SJSA1 (cell line): ENCODE data around the gene COL21A1. TPM values are rescaled to one million over a fixed set of nuclear protein-coding genes. Genes with fewer than 3 reads are reported as not detected.
A peak's percentile ranks its signal among the peaks of the same experiment; 100 is the strongest.
"Not testable (repeated sequence)": the region's sequence is repeated elsewhere in the genome, so short reads cannot be mapped to it uniquely, and the experiment has no call there.

Source experiments
- DNase-seq, 2 experiments: peaks; one replicate each; pipeline ENCODE4 v3.0.0-alpha.2; 2015 to 2020; ENCODE audit warnings: low spot score in 2 of 2, low read depth in 1 of 2
- H3K27ac ChIP-seq: fragments of 250-450 bp; sonication (Bioruptor Pico); 2 replicates; pipeline ENCODE4 v1.5.1; 2020; ENCODE audit warnings: mild to moderate bottlenecking, moderate library complexity
- H3K27me3 ChIP-seq: fragments of 250-450 bp; sonication (Bioruptor Pico); replicated peaks from 2 replicates; pipeline ENCODE4 v1.5.1; 2020; ENCODE audit warnings: mild to moderate bottlenecking, moderate library complexity
- H3K36me3 ChIP-seq: fragments of 250-450 bp; sonication (Bioruptor Pico); 2 replicates; pipeline ENCODE4 v1.5.1; 2020; ENCODE audit warnings: mild to moderate bottlenecking
- H3K4me1 ChIP-seq: fragments of 250-450 bp; sonication (Bioruptor Pico); replicated peaks from 2 replicates; pipeline ENCODE4 v1.6.1; 2021; ENCODE audit warnings: mild to moderate bottlenecking
- H3K4me3 ChIP-seq: fragments of 250-450 bp; sonication (Bioruptor Pico); 2 replicates; pipeline ENCODE4 v1.5.1; 2020; ENCODE audit warnings: mild to moderate bottlenecking
- H3K9me3 ChIP-seq: fragments of 250-450 bp; sonication (Bioruptor Pico); replicated peaks from 2 replicates; pipeline ENCODE4 v1.5.1; 2020; ENCODE audit warnings: mild to moderate bottlenecking
- total RNA-seq: library from RNA; depleted of rRNA; stranded (reverse); fragments of >200 nt; shearing (Covaris generic); gene quantifications from 2 replicates; pipeline ENCODE4 v1.2.3, GENCODE V29; 2014

The COL21A1 gene
- total RNA-seq, 1 experiment from 2014 or later: 12.6 TPM

DNA sequence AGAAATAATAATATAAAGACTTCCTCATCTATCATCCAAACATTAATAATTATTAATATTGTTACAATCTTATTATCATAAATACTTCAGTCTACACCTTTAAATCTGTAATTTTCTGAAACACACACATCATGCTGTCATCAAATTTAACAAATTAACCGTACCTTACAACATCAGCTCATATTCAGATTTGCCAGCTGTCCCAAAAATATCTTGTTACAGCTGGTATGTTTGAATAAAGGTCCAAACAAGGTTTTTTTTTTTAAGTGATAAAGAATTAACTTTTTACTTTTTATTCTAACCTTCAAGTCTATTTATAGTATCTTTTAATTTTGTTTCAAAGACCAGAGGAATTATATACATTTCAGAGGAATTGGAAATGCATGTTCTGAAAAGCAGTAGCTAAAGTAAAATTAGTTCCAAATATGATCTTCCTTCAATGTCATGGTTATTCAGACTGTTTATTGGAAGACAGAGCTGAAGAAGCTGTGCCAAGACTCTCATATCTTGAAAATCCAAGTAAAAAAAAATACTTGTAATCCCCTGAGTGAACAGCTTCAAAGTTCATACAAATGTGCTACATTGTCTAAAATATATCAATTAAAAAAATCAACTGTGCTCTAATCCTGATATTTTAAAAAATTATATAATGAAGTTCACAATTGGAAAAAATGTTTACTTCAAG is 210.3 kb downstream of the COL21A1 start:
- H3K27ac ChIP-seq: no peak overlapping the region
- no peak overlapping the region for H3K4me3 ChIP-seq
- no peaks in the 10 kb centered on the region for H3K36me3 ChIP-seq
- no peaks in the 10 kb centered on the region for H3K9me3 ChIP-seq
- H3K4me1 ChIP-seq: no peaks in the 10 kb centered on the region
- no peaks in the 10 kb centered on the region for H3K27me3 ChIP-seq
- no peak for DNase-seq

DNA sequence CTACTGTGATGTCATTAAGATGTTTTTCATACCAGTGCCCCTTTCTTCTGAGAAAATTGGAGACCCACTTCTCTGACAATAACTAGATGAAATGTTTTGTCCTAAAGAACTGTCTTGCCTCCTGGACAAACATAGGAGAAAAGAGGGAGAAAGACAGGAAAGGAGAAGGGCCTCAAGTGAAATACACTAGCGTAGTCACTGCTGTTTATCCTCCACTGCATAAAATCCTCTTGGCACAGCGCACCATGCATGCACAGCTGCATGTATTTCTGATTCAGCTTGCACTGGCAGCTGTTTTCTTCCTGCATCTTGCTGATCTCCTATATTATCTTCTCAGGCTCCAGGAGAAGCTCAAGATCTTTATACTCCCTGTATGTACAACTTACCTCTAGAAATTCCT is 214.0 kb downstream of the COL21A1 start:
- Histone ChIP-seq H3K27me3 (no peaks in the 10 kb centered on the region), H3K36me3 (no peaks in the 10 kb centered on the region), H3K9me3 (no peaks in the 10 kb centered on the region), H3K4me1 (no peaks in the 10 kb centered on the region), H3K27ac (no peak overlapping the region), H3K4me3 (no peak overlapping the region)
- no peak for DNase-seq

DNA sequence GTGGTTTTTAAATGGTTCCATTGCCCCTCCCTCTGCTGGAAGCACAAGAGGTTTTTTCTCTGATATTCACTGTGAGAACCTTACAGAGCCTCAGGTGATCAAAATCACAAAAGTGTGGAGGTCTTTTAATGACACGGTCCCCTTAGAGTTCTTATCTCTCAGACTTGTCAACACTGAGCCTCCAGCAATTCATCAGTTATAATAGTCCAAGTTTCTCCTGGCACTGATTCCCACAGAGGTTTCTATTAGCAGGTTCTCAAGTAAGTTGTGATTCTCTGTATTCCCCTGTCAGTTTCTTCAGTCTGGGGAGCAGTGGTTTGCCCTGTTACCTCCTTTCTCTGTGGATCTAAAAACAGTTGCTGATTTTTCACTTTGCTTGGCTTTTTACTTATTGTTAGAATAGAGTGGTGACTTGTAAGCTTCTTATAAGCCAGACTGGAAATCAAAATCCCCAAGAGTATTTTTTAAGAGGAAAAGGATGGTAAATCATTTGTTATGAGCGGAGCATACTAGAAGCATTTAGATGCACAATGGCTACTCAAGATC is 214.6 kb downstream of the COL21A1 start:
- Histone ChIP-seq H3K9me3 (no peaks in the 10 kb centered on the region), H3K27me3 (no peaks in the 10 kb centered on the region)

DNA sequence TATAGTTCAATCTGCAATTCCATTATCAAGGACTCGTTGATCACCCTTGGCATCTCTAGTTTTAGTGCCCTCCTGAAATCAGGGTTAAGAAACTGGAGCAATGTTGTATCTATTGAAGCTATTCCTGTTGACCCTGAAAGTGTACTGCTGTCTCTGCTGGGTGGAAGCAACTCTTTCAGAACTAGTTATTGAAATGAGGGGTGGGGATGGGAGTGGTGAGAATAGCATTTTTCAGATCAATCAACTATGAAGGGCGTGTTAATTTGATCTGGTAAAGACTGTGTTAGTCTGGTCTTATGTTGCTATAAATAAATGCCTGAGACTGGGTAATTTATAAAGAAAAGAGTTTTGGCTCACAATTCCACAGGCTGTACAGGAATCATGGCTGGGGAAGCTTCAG is 219.5 kb downstream of the COL21A1 start:
- no peak for DNase-seq
- Histone ChIP-seq H3K27me3 (no peaks in the 10 kb centered on the region), H3K36me3 (no peaks in the 10 kb centered on the region), H3K27ac (no peak overlapping the region), H3K4me3 (no peak overlapping the region), H3K9me3 (no peaks in the 10 kb centered on the region), H3K4me1 (peaks cover 6% of the 10 kb centered on the region)

More for the DNA sequence above, 214.6 kb downstream of the COL21A1 start:
- no peaks in the 10 kb centered on the region for H3K4me1 ChIP-seq
- no peak overlapping the region for H3K27ac ChIP-seq
- DNase-seq: no peak
- H3K36me3 ChIP-seq: no peaks in the 10 kb centered on the region
- no peak overlapping the region for H3K4me3 ChIP-seq

DNA sequence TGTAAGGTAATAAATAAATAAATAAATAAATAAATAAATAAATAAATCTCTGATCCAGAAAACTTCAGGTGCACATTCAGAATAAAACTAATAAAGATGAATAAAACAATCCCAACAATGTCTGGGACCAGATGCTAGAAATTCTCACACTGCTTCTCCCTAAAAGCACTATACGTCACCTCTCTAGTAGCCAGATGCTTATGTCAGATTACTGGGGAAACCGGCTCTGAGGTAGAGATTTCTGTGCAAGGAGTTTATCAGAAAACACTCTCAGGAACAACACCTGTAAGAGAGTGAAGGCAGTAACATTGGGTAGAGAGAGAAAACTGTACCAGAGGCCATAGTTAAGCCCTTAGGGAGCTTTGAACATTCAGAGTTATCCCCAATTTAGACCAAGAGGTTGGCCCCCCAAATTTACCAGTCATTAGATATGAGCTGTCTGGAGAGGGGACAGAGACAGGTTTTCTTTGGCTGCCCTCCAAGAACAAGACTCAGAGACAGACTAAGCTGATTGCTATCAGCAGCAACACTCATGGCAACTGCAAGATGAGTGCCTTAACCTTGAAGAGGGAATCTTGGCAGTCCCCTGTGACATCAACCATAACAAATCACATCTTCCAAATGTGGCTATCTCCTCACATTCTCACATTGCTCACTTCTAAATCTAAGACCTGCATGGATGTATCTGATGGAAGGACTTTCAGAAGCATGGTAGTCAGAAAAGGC is 220.8 kb downstream of the COL21A1 start:
- DNase-seq: no peak
- Histone ChIP-seq H3K9me3 (no peaks in the 10 kb centered on the region), H3K27me3 (no peaks in the 10 kb centered on the region), H3K27ac (no peak overlapping the region), H3K36me3 (no peaks in the 10 kb centered on the region), H3K4me3 (no peak overlapping the region), H3K4me1 (peaks cover 17% of the 10 kb centered on the region)

DNA sequence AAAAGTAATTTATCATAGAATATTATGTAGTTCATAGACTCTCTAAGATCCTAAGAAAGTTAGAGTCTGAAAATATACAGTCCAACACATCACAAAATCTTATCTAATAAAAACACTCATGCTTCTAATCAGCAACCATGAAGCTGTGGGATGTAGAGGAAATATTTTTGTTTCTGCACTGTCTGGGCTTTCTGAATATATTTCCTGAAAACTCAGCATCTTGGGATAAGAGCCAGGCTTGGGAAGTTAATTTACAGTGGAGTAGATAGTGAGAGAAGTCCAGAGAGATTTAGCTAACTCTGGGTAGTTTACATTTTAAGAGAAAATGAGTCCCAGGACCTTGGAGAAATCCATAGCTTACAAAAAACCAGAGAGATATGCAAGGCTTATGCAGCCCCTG is 221.6 kb downstream of the COL21A1 start:
- Histone ChIP-seq H3K9me3 (no peaks in the 10 kb centered on the region), H3K36me3 (no peaks in the 10 kb centered on the region), H3K27ac (no peak overlapping the region), H3K27me3 (no peaks in the 10 kb centered on the region), H3K4me3 (no peak overlapping the region), H3K4me1 (peaks cover 21% of the 10 kb centered on the region)
- DNase-seq: no peak

DNA sequence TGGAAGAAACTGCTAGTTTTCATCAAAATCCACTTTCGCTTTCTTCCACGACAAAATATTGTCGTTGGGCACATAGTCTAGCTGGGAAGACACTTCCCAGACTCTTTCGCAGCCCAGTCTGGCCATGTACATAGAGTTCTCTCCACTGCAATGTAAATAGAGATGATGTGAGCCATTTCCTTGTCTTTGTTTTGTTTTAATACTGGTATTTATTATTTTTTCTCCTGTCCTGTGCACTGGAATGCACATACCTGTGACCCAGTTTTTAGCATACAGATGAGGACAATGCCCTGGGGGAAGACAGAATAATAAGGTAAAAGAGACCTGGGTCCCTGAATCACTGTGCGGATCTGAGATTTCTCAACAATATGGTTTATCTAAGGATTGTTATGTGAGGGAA is 222.4 kb downstream of the COL21A1 start:
- no peaks in the 10 kb centered on the region for H3K9me3 ChIP-seq
- peaks cover 21% of the 10 kb centered on the region for H3K4me1 ChIP-seq
- H3K27ac ChIP-seq: peak overlapping the region; percentile 13
- peak in 1 of 2 experiments; percentile 39 for DNase-seq
- no peak overlapping the region for H3K4me3 ChIP-seq
- H3K27me3 ChIP-seq: no peaks in the 10 kb centered on the region
- H3K36me3 ChIP-seq: no peaks in the 10 kb centered on the region

DNA sequence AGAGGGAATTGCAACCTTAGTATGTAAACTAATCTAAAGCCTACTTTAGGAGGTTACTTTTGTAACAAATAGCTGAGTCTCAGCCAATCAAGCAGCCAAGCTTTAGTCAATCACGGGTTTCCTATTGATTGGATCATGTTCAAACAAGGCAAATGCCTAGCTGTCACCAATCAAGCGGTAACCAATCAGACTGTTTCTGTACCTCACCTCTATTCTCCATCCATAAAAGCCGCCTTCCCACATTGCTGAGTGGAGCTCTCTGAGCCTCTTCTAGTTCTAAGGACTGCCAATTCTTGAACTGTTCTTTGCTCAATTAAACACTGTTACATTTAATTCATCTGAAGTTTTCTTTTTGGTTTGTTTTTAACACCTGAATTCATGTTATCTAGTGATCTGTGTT is 223.6 kb downstream of the COL21A1 start:
- Histone ChIP-seq H3K4me1 (peaks cover 21% of the 10 kb centered on the region), H3K27ac (no peak overlapping the region), H3K4me3 (no peak overlapping the region), H3K27me3 (no peaks in the 10 kb centered on the region), H3K9me3 (no peaks in the 10 kb centered on the region), H3K36me3 (no peaks in the 10 kb centered on the region)
- DNase-seq: no peak

DNA sequence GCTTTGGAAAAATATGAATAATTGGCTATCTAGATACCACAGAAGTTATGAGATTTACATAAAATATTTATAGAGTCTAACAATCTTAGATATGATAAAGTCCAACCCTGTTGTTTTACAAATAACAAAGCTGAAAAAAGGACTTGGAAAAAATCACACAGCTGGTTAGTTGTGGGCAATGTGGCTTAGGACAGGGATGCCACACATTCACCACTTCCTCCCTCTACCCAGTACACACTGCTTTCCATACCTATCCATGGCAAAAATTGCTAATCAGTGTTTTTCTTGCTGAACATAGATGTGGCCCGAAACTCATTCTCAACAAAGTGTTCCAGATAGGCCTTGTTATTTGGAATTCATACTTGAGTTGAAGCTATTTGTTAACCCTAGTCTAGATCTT is 224.7 kb downstream of the COL21A1 start:
- Histone ChIP-seq H3K27me3 (no peaks in the 10 kb centered on the region), H3K27ac (peak overlapping the region; percentile 69), H3K36me3 (no peaks in the 10 kb centered on the region), H3K4me3 (no peak overlapping the region), H3K9me3 (no peaks in the 10 kb centered on the region), H3K4me1 (peaks cover 21% of the 10 kb centered on the region)
- DNase-seq: peak in 1 of 2 experiments; percentile 20

DNA sequence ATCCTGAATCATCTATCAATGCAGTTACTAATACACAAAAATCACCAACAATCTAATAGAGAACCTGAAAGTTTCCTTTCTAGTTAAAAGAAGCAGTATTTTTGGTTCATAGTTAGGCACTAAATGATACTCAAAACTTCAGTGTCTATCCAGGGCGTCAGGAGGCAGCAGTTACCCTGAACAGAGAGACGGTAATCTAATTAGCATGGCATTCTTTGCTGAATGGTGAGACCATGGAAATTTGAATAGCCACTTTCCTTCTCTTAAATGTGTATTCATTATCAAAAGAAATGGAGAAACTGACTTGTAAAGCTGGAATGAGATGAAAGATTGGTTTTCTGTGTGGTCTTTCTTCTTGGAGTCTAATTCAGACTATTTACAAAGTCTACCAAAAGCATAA is 225.4 kb downstream of the COL21A1 start:
- DNase-seq: peak; percentile 56 to 77
- H3K36me3 ChIP-seq: no peaks in the 10 kb centered on the region
- peak overlapping the region; percentile 69 for H3K27ac ChIP-seq
- no peaks in the 10 kb centered on the region for H3K9me3 ChIP-seq
- no peak overlapping the region for H3K4me3 ChIP-seq
- peaks cover 21% of the 10 kb centered on the region for H3K4me1 ChIP-seq
- no peaks in the 10 kb centered on the region for H3K27me3 ChIP-seq

DNA sequence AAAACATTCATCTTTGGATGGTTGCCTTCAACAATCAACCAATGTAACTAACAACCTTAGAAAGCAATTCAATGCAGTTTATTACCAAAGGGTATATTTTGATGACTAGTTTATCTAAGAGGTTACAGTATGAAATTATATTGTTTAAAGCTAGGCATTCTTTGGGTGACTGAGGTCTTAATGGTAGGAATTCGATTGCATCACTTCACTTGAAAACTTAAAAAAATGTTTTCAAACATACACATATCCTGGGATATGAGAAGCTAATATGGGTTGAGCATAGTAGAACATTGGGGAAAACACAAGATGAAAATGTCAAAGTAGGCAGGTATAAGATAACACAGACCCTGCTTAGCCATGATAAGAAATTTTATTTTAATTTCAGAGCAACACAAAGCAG is 227.4 kb downstream of the COL21A1 start:
- no peak for DNase-seq
- H3K36me3 ChIP-seq: no peaks in the 10 kb centered on the region
- H3K4me3 ChIP-seq: no peak overlapping the region
- no peaks in the 10 kb centered on the region for H3K9me3 ChIP-seq
- no peaks in the 10 kb centered on the region for H3K27me3 ChIP-seq
- no peak overlapping the region for H3K27ac ChIP-seq
- peaks cover 21% of the 10 kb centered on the region for H3K4me1 ChIP-seq

DNA sequence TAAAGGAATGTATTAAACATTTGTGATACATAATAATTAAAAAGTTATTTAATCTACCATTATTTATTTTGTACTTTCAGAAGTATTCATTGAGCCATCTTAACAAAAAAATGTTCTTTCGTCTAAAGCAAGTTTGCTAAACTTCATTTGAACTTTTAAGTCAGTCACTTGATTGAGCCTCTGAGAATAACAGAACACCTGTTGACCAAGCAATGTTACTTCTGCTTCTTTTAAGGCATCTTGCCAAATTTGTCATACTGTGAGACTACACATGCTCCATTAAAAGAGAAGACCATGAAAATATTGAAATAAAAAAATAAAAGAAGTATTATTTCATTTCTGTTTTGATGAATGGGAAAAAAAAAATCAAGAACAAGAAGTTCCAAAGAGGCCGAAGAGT is 230.2 kb downstream of the COL21A1 start:
- Histone ChIP-seq H3K9me3 (no peaks in the 10 kb centered on the region), H3K4me3 (no peak overlapping the region), H3K36me3 (no peaks in the 10 kb centered on the region), H3K27me3 (no peaks in the 10 kb centered on the region), H3K4me1 (peaks cover 7% of the 10 kb centered on the region), H3K27ac (no peak overlapping the region)
- no peak for DNase-seq

DNA sequence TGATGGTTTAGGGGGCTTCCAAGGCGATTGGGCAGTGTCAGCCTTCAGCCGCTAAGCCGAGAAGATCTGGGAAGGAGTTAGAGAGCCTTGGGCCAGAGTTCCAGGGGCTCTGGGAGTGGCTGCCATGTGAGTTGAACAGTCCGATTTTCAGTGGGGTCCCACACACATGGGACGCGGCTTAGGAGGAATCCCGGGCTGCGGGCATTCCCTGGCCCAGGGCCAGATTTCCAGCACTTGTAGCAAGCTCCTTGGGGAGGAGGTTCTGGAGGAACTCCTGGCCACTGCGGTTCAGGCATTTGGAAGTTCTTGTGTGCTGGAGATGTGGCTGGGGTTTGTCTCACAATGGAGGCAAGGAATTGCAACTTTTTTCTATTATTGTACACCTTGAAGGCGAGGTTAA is 233.3 kb downstream of the COL21A1 start:
- H3K4me3 ChIP-seq, H3K27me3 ChIP-seq, DNase-seq, H3K4me1 ChIP-seq, H3K27ac ChIP-seq, H3K36me3 ChIP-seq, H3K9me3 ChIP-seq: not testable (repeated sequence)

DNA sequence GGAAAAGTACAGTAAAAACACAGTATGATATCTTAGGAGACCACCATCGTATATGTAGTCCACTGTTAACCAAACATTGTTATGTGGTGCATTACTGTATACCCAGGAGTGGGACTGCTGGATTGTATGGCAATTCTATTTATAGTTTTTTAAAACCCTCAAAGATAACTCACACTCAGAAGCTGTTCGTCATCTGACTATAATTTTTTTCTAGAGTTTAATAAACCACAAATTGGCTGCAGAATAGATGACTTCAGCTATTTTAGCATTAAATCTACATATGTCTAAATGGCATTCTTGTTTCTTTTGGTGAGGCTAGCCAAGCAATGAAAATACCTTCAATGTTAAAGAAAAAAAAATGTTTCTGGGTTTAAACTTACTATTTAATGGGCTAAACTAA is 237.7 kb downstream of the COL21A1 start:
- H3K4me1 ChIP-seq: no peaks in the 10 kb centered on the region
- DNase-seq: no peak
- 0 out of 2 replicates have a peak, but pooled peaks cover 4% of the 10 kb centered on the region for H3K9me3 ChIP-seq
- H3K36me3 ChIP-seq: no peaks in the 10 kb centered on the region
- H3K27me3 ChIP-seq: no peaks in the 10 kb centered on the region
- H3K4me3 ChIP-seq: no peak overlapping the region
- H3K27ac ChIP-seq: no peak overlapping the region
